Measurements from ENCODE around the gene CCR9. TPM values are rescaled to one million over a fixed set of nuclear protein-coding genes. Genes with fewer than 3 reads are reported as not detected.
A peak's percentile ranks its signal among the peaks of the same experiment; 100 is the strongest.

The CCR9 gene
- total and polyA plus RNA-seq, 12 donors = not detected

- ATAC-seq = peak in 6 of 8 donors; percentile 46 to 75 (median 56)
- no peak for TF ChIP-seq CTCF (IDR thresholded peaks at IDR 0.05)
- Histone ChIP-seq H3K9me3 (no peaks in the 10 kb centered on the region), H3K4me1 (peaks cover 0 to 14% (median 8%) of the 10 kb centered on the region in 9 donors), H3K27ac (no peak overlapping the region), H3K4me3 (no peak overlapping the region), H3K36me3 (no peaks in the 10 kb centered on the region), H3K27me3 (peaks cover 0 to 11% (median 0%) of the 10 kb centered on the region in 7 donors)
- intact Hi-C loops (cut with DNase I) = no loop called here
- DNase-seq = no peak
- 32 to 37% methylated on average over 8 of the region's 8 CpGs for WGBS, 2 donors
Observed at GRCh38 chr3:45881078-45882022, 5.0 kb upstream of the CCR9 start.

GRCh38 chr3:45884368-45885201 is 1.8 kb upstream of the CCR9 start:
- intact Hi-C loops (cut with DNase I) = no loop called here
- 83 to 86% methylated on average over 23 of the region's 23 CpGs for WGBS, 2 donors
- TF ChIP-seq CTCF (IDR thresholded peaks at IDR 0.05) = no peak

GRCh38 chr3:45887285-45887684 is 942 bp downstream of the CCR9 start:
- ATAC-seq (no peak), DNase-seq (no peak)
- H3K27ac ChIP-seq = no peak overlapping the region
- no peaks in the 10 kb centered on the region for H3K9me3 ChIP-seq
- H3K4me3 ChIP-seq = no peak overlapping the region
- peaks cover 0 to 4% (median 0%) of the 10 kb centered on the region in 7 donors for H3K27me3 ChIP-seq
- 72 to 81% methylated on average over 4 of the region's 4 CpGs for WGBS, 2 donors
- no peaks in the 10 kb centered on the region for H3K36me3 ChIP-seq
- no peaks in the 10 kb centered on the region for H3K4me1 ChIP-seq
- TF ChIP-seq CTCF (IDR thresholded peaks at IDR 0.05) = no peak
- intact Hi-C loops (cut with DNase I) = no loop called here

More at GRCh38 chr3:45884368-45885201, 1.8 kb upstream of the CCR9 start:
- Histone ChIP-seq H3K4me3 (no peak overlapping the region), H3K4me1 (peaks cover 0 to 14% (median 8%) of the 10 kb centered on the region in 9 donors), H3K9me3 (no peaks in the 10 kb centered on the region), H3K27me3 (peaks cover 0 to 11% (median 0%) of the 10 kb centered on the region in 7 donors), H3K36me3 (no peaks in the 10 kb centered on the region), H3K27ac (no peak overlapping the region)
- DNase-seq (no peak), ATAC-seq (no peak)

- no peak overlapping the region for H3K27ac ChIP-seq
- WGBS, 2 donors = 63 to 70% methylated on average over 7 of the region's 7 CpGs
- H3K9me3 ChIP-seq = no peaks in the 10 kb centered on the region
- ATAC-seq (no peak), DNase-seq (no peak)
- no peaks in the 10 kb centered on the region for H3K4me1 ChIP-seq
- intact Hi-C loops (cut with DNase I) = no loop called here
- H3K36me3 ChIP-seq = no peaks in the 10 kb centered on the region
- H3K4me3 ChIP-seq = no peak overlapping the region
- TF ChIP-seq CTCF (IDR thresholded peaks at IDR 0.05) = no peak
- peaks cover 0 to 4% (median 0%) of the 10 kb centered on the region in 7 donors for H3K27me3 ChIP-seq
Observed at GRCh38 chr3:45887759-45888511, 1.6 kb downstream of the CCR9 start.

Measured in heart right ventricle (tissue), 16 donors.